Measurements from ENCODE around the gene GLYAT.
A peak's percentile ranks its signal among the peaks of the same experiment; 100 is the strongest.

GLYAT gene

GRCh38 chr11:58742981-58743880, 11.5 kb upstream of the GLYAT start:
- no peak for DNase-seq (ENCODE audit: low read depth)

GRCh38 chr11:58742140-58742539, 10.4 kb upstream of the GLYAT start:
- DNase-seq (ENCODE audit: low read depth): no peak
- no peak overlapping the region for H3K4me3 ChIP-seq (ENCODE audit: low read length)
- no peak for TF ChIP-seq CTCF (conservative IDR thresholded peaks at IDR 0.05; ENCODE audit: low read depth, low read length)

More at GRCh38 chr11:58742981-58743880, 11.5 kb upstream of the GLYAT start:
- peak; percentile 6 for TF ChIP-seq CTCF (conservative IDR thresholded peaks at IDR 0.05; ENCODE audit: low read depth, low read length)
- no peak overlapping the region for H3K4me3 ChIP-seq (ENCODE audit: low read length)

- H3K4me3 ChIP-seq (ENCODE audit: low read length): no peak overlapping the region
- no peak for DNase-seq (ENCODE audit: low read depth)
- no peak for TF ChIP-seq CTCF (conservative IDR thresholded peaks at IDR 0.05; ENCODE audit: low read depth, low read length)
Observed at GRCh38 chr11:58741127-58741526, 9.4 kb upstream of the GLYAT start.

GRCh38 chr11:58740447-58740846, 8.7 kb upstream of the GLYAT start:
- no peak for DNase-seq (ENCODE audit: low read depth)
- H3K4me3 ChIP-seq (ENCODE audit: low read length): no peak overlapping the region
- TF ChIP-seq CTCF (conservative IDR thresholded peaks at IDR 0.05; ENCODE audit: low read depth, low read length): no peak

GRCh38 chr11:58739725-58740430, 8.1 kb upstream of the GLYAT start:
- H3K4me3 ChIP-seq (ENCODE audit: low read length): no peak overlapping the region
- DNase-seq (ENCODE audit: low read depth): no peak
- no peak for TF ChIP-seq CTCF (conservative IDR thresholded peaks at IDR 0.05; ENCODE audit: low read depth, low read length)

GRCh38 chr11:58734681-58735490, 3.1 kb upstream of the GLYAT start:
- no peak overlapping the region for H3K4me3 ChIP-seq (ENCODE audit: low read length)
- no peak for TF ChIP-seq CTCF (conservative IDR thresholded peaks at IDR 0.05; ENCODE audit: low read depth, low read length)
- DNase-seq (ENCODE audit: low read depth): no peak
